ENCODE data around the gene PSMB11. TPM values are rescaled to one million over a fixed set of nuclear protein-coding genes. Genes with fewer than 3 reads are reported as not detected.
A peak's percentile ranks its signal among the peaks of the same experiment; 100 is the strongest.

PSMB11 gene
- total RNA-seq, 4 donors from 2014 or later, result not detected

- H3K4me1 ChIP-seq, result peaks cover 0 to 4% of the 10 kb centered on the region in 2 donors
- H3K27me3 ChIP-seq, result no peaks in the 10 kb centered on the region
- TF ChIP-seq POLR2A (IDR thresholded peaks at IDR 0.05) (no peak), CTCF (IDR thresholded peaks at IDR 0.05) (no peak)
- H3K4me3 ChIP-seq, result no peak overlapping the region
- H3K36me3 ChIP-seq, result no peaks in the 10 kb centered on the region
- intact Hi-C loops (cut with DNase I; ENCODE audit: low total_unique reads), result no loop called here
- H3K9me3 ChIP-seq, result no peaks in the 10 kb centered on the region
- DNase-seq, result no peak
- peak overlapping the region; percentile 64 to 71 for H3K27ac ChIP-seq
These were observed 37.7 kb downstream of the PSMB11 start for GRCh38 chr14:23079716-23080115.

GRCh38 chr14:23080474-23080873 lies 38.5 kb downstream of the PSMB11 start:
- TF ChIP-seq CTCF (IDR thresholded peaks at IDR 0.05) (no peak), POLR2A (IDR thresholded peaks at IDR 0.05) (no peak)
- H3K27ac ChIP-seq, result peak overlapping the region; percentile 64 to 71
- H3K36me3 ChIP-seq, result no peaks in the 10 kb centered on the region
- DNase-seq, result no peak
- H3K27me3 ChIP-seq, result no peaks in the 10 kb centered on the region
- no peak overlapping the region for H3K4me3 ChIP-seq
- H3K4me1 ChIP-seq, result peaks cover 0 to 4% of the 10 kb centered on the region in 2 donors
- intact Hi-C loops (cut with DNase I; ENCODE audit: low total_unique reads), result no loop called here
- H3K9me3 ChIP-seq, result no peaks in the 10 kb centered on the region

- no peak for DNase-seq
- Histone ChIP-seq H3K9me3 (no peaks in the 10 kb centered on the region), H3K27me3 (no peaks in the 10 kb centered on the region), H3K4me1 (no peaks in the 10 kb centered on the region), H3K36me3 (no peaks in the 10 kb centered on the region), H3K27ac (no peak overlapping the region), H3K4me3 (no peak overlapping the region)
- intact Hi-C loops (cut with DNase I; ENCODE audit: low total_unique reads), result no loop called here
- TF ChIP-seq POLR2A (IDR thresholded peaks at IDR 0.05), result no peak
- TF ChIP-seq CTCF (IDR thresholded peaks at IDR 0.05), result no peak
These were observed 43.4 kb downstream of the PSMB11 start for GRCh38 chr14:23085458-23085857.

- no peaks in the 10 kb centered on the region for H3K9me3 ChIP-seq
- no peaks in the 10 kb centered on the region for H3K36me3 ChIP-seq
- no peak overlapping the region for H3K4me3 ChIP-seq
- no peak overlapping the region for H3K27ac ChIP-seq
- H3K27me3 ChIP-seq, result no peaks in the 10 kb centered on the region
- no peak for DNase-seq
- TF ChIP-seq CTCF (IDR thresholded peaks at IDR 0.05), result no peak
- TF ChIP-seq POLR2A (IDR thresholded peaks at IDR 0.05), result no peak
- intact Hi-C loops (cut with DNase I; ENCODE audit: low total_unique reads), result no loop called here
- no peaks in the 10 kb centered on the region for H3K4me1 ChIP-seq
These were observed 44.6 kb downstream of the PSMB11 start for GRCh38 chr14:23086565-23086964.

GRCh38 chr14:23089498-23090253 lies 47.7 kb downstream of the PSMB11 start:
- no peaks in the 10 kb centered on the region for H3K36me3 ChIP-seq

More at GRCh38 chr14:23089498-23090253, 47.7 kb downstream of the PSMB11 start:
- H3K4me3 ChIP-seq, result no peak overlapping the region
- H3K9me3 ChIP-seq, result no peaks in the 10 kb centered on the region
- H3K27ac ChIP-seq, result no peak overlapping the region
- no peak for TF ChIP-seq CTCF (IDR thresholded peaks at IDR 0.05)
- no peak for TF ChIP-seq POLR2A (IDR thresholded peaks at IDR 0.05)
- no peak for DNase-seq
- H3K4me1 ChIP-seq, result no peaks in the 10 kb centered on the region
- H3K27me3 ChIP-seq, result no peaks in the 10 kb centered on the region
- intact Hi-C loops (cut with DNase I; ENCODE audit: low total_unique reads), result no loop called here

All from uterus (tissue), 4 donors.